ENCODE measurements around the gene IL1RAPL2.

Gene IL1RAPL2

DNA sequence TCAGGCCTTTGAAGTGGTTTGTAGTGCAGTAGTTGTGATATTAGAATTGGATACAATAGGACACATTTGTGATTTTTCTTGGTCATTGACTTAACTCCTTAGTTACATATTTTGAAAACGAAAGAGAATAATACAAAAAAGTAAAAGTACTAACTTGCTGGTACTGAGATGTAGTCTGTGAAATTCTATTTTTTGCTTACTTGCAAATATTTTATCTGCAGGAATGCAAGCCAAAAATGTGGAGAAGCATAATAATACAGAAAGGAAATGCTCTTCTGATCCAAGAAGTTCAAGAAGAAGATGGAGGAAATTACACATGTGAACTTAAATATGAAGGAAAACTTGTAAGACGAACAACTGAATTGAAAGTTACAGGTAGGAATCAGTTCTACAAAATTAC lies 701.2 kb downstream of the IL1RAPL2 start:
- DNase-seq (ENCODE audit: low spot score), result no peak

GRCh38 chrX:105269386-105269785 lies 703.4 kb downstream of the IL1RAPL2 start:
- no peak for DNase-seq (ENCODE audit: low spot score)

- no peak for DNase-seq (ENCODE audit: low spot score)
Measured at GRCh38 chrX:105273326-105273725, 707.3 kb downstream of the IL1RAPL2 start.

DNA sequence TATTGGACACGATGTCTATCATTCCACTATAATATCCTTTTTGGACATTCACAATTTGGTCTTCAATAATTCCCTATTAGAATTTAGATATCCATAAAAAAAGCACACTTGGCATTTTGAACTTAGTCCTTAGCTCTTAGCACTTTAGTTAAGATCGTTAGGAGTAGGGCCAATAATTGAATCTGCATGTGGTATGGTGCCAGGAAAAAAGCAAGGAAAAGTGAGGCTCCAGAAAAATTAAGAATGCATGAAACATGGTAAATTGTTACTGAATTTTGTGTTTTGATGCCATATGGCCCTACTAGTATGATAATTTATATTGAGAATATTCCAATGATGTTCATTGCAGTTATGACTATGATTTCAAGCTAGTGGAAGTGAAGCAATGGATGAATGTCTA lies 708.1 kb downstream of the IL1RAPL2 start:
- no peak for DNase-seq (ENCODE audit: low spot score)

DNA sequence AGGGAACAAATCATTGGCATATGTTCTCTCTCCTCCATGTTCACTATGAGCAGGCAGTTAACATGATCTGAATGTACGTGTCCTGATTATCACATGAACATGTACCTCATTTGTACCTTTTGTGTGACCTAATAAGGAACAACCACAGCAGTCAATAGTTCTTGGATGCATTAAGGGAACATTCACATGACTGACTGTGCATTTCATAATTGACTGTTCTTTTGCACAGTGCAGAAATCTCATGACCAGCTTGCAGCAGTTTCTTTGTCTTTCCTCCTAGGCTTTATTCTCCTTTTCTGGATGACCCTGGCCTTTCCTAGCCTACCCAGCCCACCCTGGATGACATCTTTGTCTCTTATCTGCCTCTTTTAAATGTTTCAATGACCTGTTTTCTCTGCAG lies 711.1 kb downstream of the IL1RAPL2 start:
- no peak for DNase-seq (ENCODE audit: low spot score)

DNA sequence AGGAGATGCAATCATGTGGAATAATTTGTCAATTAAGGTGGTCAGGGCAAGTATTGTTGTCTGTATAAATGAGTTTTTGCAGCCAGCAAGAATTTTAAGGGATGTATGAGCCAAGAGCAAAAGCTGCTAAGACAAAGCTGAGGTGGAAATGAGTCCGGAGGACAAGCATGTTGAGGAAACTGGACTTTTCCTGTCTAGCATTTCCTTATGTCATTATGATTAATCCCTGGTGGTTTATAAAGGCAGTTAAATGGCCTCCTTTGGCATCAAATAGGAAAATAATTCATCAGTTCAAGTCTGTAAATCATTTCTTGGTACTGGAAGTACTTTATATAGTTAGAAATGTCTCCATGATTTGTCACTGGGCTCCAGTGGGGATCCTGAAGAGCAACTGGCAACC lies 716.1 kb downstream of the IL1RAPL2 start:
- peak; percentile 77 for DNase-seq (ENCODE audit: low spot score)

DNA sequence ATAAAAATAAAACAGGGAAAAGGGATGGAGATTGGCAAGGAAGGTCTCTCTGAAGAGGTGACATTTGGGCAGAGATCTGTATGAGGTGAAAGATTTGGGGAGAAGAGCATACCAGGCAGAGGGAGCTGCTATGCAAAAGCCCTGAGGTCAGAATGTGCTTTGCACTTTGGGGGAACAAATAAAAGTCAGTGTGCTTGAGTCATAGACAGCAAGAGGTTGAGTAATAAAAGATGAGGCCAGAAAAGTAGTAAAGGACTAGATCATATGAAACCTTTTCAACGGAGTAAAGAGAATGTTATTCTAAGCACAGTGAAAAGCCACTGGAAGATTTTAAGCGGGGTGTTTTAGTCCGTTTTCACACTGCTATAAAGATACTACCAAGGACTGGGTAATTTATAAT lies 731.0 kb downstream of the IL1RAPL2 start:
- no peak for DNase-seq (ENCODE audit: low spot score)

- no peak for DNase-seq (ENCODE audit: low spot score)
Measured at GRCh38 chrX:105299286-105299685, 733.3 kb downstream of the IL1RAPL2 start.

DNA sequence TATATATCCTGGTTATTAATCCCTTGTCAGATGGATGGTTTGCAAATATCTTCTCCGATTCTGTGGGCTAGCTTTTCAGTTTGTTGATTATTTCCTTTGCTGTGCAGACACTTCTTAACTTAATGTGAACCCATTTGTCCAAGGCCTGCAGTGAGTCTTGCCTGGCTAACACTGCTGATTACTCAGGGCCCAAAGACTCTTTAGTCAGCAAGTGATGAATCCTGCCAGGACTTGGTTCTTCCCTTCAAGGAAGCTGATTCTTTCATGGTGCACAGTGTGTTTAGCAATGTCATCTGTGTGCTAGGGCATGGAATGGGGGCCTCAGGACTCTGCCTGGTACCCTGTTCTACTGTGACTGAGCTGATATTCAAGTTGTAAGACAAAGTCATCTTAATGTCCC lies 736.2 kb downstream of the IL1RAPL2 start:
- peak; percentile 4 for DNase-seq (ENCODE audit: low spot score)

DNA sequence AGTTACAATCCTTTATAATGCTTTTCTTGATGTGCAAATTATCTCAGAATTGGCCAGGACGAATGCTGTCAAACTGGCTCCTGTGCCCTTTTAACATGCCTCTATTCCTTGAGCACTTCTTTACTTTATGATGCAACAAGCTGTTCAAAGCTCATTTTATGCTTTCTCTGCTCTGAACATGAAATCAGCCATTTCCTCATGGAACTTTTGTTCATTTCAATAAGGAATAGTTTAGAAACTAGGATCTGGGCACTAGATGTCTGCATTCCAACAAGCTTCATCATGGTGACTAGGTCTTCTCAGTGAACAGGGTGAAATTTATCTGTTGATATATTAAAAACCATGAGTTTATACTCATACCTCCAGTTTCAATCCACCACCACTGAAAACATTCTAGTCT lies 741.8 kb downstream of the IL1RAPL2 start:
- peak; percentile 41 for DNase-seq (ENCODE audit: low spot score)

- DNase-seq (ENCODE audit: low spot score), result no peak
Measured at GRCh38 chrX:105313596-105313995, 747.6 kb downstream of the IL1RAPL2 start.

- no peak for DNase-seq (ENCODE audit: low spot score)
Measured at GRCh38 chrX:105314458-105314857, 748.5 kb downstream of the IL1RAPL2 start.

GRCh38 chrX:105315248-105315647 lies 749.2 kb downstream of the IL1RAPL2 start:
- no peak for DNase-seq (ENCODE audit: low spot score)

DNA sequence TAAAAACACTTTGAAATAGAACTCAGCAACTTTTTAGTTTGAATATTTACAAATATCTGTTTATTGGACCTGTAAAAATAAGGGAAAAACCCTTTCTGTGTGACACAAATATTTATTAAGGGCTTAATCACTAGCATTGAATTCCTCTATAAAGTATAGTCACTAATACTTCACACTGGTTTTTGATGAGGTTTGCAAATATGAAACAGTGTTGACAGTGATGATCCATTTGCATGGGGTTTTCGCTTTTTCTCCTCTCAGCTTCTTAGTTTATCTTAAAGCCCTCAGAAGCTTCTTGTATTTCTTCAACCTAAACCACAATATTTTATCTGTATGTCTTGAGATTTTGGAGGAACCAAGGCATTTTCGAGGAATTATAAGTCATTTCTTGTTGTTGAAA lies 751.1 kb downstream of the IL1RAPL2 start:
- no peak for DNase-seq (ENCODE audit: low spot score)

GRCh38 chrX:105323928-105324327 lies 757.9 kb downstream of the IL1RAPL2 start:
- DNase-seq (ENCODE audit: low spot score), result peak; percentile 9

DNA sequence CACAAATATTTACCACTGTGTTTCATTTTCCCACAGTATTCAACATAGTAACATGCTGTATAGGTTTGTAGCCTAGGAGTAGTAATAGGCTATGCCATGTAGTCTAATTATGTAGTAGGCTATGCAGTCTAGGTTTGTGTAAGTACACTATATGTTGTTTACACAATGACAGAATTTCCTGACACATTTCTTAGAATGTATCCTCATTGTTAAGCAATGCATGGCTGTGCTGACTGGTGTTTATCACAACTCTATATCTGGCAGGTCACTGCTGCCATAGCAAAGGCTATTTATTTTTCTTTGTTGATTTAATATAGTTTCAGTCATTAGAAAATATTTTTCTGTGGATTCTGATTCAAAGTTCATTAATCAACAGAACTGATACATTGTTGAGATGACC lies 762.8 kb downstream of the IL1RAPL2 start:
- no peak for DNase-seq (ENCODE audit: low spot score)

DNA sequence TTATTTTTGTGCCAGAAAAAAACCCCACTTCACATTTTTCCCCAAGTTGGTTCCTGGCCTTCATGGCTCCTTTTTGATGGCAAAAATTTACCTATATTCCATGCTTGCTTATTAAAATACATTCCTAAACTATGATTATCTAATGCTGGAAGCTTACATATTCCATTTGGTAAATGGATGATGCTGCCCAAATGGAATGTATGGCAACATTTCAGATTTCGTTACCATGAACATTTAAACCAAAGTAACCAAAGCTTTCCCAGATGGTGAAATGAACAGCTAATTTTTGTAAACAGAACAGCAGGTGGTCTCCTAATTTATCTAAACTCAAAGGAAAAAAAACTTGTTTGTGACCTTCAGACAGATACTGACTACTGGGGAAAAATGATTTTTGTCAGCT lies 765.2 kb downstream of the IL1RAPL2 start:
- no peak for DNase-seq (ENCODE audit: low spot score)

DNA sequence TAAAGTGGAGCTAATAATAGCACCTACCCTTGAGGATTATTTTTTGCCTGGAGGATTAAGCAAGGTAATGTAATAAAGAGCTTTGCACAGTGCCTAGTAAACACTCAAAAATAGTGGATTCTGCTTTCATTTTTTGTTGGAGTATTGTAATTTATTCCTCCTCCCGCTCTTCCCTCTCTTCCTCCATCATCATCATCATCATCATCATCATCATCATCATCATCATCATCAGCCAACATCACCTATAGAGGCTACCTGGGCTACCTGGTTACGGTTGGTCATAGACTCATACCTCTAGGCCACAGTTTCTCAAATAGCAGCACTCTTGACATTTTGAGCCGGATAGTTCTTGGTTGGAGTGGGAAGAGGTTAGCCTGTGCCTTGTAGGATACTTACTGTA lies 781.4 kb downstream of the IL1RAPL2 start:
- no peak for DNase-seq (ENCODE audit: low spot score)

GRCh38 chrX:105349476-105349875 lies 783.5 kb downstream of the IL1RAPL2 start:
- DNase-seq (ENCODE audit: low spot score), result no peak

DNA sequence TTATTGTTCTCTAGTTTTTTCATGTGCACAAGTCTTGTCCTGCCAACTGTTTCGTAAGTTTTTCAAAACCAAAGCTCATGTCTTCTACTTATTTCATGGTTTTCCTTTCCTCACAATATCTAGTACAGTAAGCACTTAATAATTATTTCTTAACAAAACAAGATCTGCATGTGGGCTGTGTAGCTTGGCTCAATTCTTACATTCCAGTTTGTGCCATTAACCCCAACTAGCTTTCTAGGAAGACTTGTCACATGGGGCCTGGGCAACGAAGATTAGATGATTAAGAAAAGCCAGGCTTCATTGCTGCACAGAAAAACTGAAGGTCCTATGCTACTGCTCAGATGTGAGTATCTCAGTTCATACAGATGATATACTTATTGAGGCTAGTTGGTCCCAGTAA lies 809.8 kb downstream of the IL1RAPL2 start:
- peak; percentile 3 for DNase-seq (ENCODE audit: low spot score)

GRCh38 chrX:105424729-105425128 lies 858.7 kb downstream of the IL1RAPL2 start:
- DNase-seq (ENCODE audit: low spot score), result no peak

GRCh38 chrX:105451401-105451800 lies 885.4 kb downstream of the IL1RAPL2 start:
- DNase-seq (ENCODE audit: low spot score), result no peak

- DNase-seq (ENCODE audit: low spot score), result no peak
Measured at GRCh38 chrX:105458846-105459245, 892.8 kb downstream of the IL1RAPL2 start.

DNA sequence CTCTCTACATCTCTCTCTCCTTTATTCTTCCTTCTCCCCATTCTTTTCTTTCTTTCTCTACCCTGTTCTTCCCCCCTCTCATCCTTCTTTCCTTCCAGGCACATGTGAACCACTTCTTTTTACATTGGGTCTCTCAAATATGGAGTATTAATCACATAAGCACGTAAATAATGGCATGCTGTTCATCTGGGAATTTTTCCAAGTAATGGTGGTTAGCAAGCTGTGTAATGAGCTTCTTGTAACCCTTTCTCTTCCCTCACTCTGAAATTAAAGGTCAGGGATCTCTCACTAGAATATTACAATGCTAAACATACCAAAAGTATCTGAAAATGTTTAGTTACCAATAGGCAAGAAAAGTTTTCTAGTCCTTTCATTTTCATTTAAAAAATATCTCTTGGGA lies 894.4 kb downstream of the IL1RAPL2 start:
- peak; percentile 26 for DNase-seq (ENCODE audit: low spot score)

- peak; percentile 21 for DNase-seq (ENCODE audit: low spot score)
Measured at GRCh38 chrX:105461016-105461415, 895.0 kb downstream of the IL1RAPL2 start.
